NCI-H2107 (cell line): ENCODE measurements around the gene PPP1R37.

Source experiments
- DNase-seq: peaks from one replicate; lab custom pipeline; 2025; lab: John Stamatoyannopoulos, UW

PPP1R37 gene

GRCh38 chr19:45092747-45093678, at the start of gene PPP1R37:
PPP1R37 (plus strand) TSS chr19:45093179; CDS start chr19:45093326, 147 bp downstream.
- DNase-seq, result peak; percentile 92

GRCh38 chr19:45045671-45046353, 47.2 kb upstream of the PPP1R37 start:
- no peak for DNase-seq

GRCh38 chr19:45046355-45046754, 46.6 kb upstream of the PPP1R37 start:
- DNase-seq, result no peak

- no peak for DNase-seq
These were observed 45.7 kb upstream of the PPP1R37 start for GRCh38 chr19:45047188-45047797.

- DNase-seq, result no peak
These were observed 43.8 kb upstream of the PPP1R37 start for GRCh38 chr19:45049073-45049736.

GRCh38 chr19:45050036-45050435, 42.9 kb upstream of the PPP1R37 start:
- no peak for DNase-seq

GRCh38 chr19:45051929-45052579, 40.9 kb upstream of the PPP1R37 start:
- DNase-seq, result no peak

- no peak for DNase-seq
These were observed 36.1 kb upstream of the PPP1R37 start for GRCh38 chr19:45056831-45057230.

GRCh38 chr19:45057444-45057843, 35.5 kb upstream of the PPP1R37 start:
- no peak for DNase-seq

GRCh38 chr19:45058622-45059159, 34.3 kb upstream of the PPP1R37 start:
- no peak for DNase-seq

GRCh38 chr19:45059258-45059965, 33.6 kb upstream of the PPP1R37 start:
- DNase-seq, result peak; percentile 64

- DNase-seq, result no peak
These were observed 31.0 kb upstream of the PPP1R37 start for GRCh38 chr19:45061965-45062364.

GRCh38 chr19:45063851-45064801, 28.9 kb upstream of the PPP1R37 start:
- DNase-seq, result no peak

- DNase-seq, result no peak
These were observed 25.9 kb upstream of the PPP1R37 start for GRCh38 chr19:45066921-45067661.

GRCh38 chr19:45068041-45068440, 24.9 kb upstream of the PPP1R37 start:
- DNase-seq, result no peak

GRCh38 chr19:45069056-45069455, 23.9 kb upstream of the PPP1R37 start:
- no peak for DNase-seq

- DNase-seq, result no peak
These were observed 22.8 kb upstream of the PPP1R37 start for GRCh38 chr19:45070214-45070613.

GRCh38 chr19:45070861-45071544, 22.0 kb upstream of the PPP1R37 start:
- DNase-seq, result no peak
